Activated T-cell treated with anti-CD3 and anti-CD28 coated beads, Interleukin-2, amount 50 U/mL, for 1 hour (primary cell): ENCODE measurements around the gene KCNJ10.

ENCODE experiments used
- DNase-seq: peaks from one replicate; pipeline ENCODE4 v3.0.0-alpha.2; 2020

Gene KCNJ10

DNA sequence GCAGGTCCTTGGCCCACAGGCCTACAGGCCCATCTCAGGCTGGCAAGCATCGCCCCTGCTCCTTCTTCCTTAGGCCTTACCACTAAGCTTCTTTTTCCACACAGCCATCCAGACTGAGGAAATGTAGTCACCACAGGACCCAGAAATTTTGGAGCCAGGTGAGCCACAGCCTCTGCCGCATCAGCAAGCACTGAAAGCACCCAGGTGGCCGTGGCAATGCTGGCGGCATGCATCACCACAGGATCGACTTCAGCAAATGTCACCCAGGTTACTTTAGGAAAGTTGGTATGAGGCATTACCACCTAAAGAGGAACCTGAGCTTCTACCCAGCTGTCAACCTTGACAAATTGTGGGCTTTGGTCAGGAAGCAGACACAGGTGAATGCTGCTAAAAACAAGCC, 49.8 kb downstream of the KCNJ10 start:
- no peak for DNase-seq

DNA sequence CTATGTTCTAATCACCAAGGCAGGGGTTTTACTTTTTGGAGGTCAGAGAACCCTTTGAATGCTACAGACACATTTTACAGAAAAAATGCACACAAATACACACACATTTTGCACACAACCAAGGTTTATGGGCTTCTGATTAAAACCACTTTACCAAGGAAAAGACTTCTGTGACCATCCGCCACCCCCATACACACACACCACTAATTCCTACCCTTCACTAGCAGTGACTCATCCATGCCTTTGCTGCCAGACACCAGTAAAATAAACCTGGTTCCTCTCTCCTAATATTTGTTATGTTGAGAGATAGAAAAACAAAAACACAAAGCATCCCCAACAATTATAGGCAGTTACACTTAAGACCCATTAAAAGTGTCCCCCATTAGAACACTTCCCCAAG, 51.1 kb downstream of the KCNJ10 start:
- DNase-seq: no peak

DNA sequence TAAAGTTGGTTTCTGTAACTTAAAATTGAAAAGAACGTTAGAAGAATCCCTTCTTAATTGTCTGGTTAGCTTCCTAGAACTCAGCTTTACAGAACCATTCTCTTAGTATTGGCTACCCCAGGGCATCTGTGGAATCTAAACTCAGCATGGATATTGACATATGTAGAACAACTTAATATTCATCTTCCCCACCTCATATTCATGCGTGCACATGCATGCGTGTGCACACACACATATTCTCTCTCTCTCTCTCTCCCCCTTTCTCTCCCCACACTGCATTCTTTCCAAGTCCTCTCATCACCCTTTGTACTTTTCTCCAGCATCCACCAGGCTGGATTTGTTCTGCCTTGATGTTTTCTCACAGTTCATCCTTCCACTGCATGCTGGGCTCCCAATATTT, 51.6 kb downstream of the KCNJ10 start:
- no peak for DNase-seq

DNA sequence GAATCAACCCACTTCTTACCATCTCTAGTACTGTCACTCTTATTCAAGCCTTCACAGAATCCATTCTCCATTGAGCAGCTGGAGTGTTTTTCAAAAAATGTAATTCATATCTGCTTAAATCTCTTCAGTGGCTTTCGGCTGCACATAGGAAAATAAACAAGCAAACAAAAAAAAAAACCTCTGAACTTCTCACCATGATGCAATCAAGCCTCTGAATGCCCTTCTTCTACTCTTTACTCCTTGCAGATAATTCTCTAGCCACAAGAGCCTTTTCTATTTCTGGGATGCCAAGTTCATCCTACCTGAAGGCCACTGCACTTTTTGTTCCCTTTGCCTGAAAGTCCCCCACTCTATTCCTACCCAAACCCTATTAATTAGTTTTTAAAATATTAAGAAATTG, 52.4 kb downstream of the KCNJ10 start:
- no peak for DNase-seq

DNA sequence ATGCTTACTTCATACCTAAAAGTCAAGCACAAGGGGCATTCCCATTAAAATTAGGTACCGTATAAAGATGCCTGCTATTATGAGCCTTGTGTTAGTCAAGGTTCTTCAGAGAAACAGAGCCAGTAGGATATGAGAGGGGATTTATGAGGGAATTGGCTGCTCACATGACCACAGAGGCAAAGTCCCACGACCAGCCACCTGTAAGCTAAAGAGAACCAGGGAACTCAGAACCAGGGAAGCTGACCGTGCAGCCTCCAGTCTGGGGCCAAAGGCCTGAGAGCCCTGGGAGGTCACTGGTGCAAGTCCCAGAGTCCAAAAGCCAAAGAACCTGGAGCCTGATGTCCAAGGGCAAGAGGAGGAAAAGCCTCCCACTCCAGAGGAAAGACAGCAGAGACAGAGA, 58.2 kb downstream of the KCNJ10 start:
- no peak for DNase-seq

DNA sequence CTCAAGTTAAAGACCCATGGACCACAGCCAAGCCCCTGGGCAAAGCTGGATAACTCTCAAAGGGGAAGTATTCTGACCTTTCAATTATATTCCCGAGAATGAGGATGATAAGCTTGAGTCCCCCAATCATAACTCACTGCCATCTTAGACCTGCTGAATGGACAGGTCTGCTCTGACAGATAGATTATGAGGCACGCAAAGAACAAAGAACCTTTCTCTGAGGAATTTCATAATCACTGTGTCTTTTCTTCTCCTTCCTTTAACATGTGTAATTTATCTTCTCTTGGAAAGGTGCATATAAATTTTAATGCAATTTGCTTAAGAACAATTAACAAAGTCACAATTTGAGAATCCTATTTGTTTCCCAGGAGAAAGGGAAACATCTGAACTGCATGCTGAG, 60.2 kb downstream of the KCNJ10 start:
- DNase-seq: no peak

DNA sequence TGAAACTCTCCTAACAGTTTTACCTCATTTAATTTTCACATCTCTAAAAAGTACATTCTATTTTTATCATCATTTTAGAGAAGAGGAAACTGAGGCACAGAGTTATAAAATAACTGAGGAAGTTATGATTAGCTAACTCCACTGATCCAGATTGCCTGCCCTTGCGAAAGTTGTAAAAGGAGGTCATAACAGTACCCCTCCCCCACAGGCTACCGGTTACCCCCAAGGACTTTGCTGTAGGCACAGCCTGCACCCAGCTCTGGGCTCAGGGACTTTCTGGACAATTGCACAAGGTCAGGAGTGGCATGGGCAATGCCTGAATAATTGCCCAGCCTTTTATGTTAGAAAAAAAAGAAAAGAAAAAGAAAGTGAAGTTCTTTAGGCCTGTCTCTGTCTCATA, 60.9 kb downstream of the KCNJ10 start:
- DNase-seq: no peak

DNA sequence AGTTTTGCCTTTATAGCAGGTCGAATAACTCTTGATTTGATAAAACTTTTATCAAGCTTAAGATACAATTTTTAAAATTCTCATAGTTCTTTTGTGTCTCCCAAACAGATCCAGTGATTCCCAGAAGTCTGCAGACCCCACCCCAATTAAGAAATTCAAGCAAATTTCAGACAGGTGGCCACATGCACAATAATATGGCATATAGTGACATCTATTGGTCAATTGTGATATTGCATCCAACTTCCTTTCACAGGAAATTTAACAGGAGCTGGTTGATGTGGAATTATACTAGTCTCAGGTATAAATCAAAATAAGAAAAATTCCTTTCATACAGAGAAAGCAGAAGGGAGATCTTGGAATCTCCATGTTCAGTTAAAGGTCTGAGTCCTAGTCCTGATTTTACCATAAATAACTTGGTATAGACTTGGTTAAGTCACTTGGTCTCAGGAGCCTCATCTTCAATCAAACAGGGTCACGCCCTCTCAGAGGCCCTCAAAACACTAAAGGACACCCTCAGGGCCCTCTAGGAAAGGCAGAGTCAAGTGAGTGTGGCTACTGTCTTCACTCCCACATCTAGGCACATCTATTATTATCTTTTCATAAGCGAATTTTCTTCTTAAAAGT, 62.3 kb downstream of the KCNJ10 start:
- no peak for DNase-seq

DNA sequence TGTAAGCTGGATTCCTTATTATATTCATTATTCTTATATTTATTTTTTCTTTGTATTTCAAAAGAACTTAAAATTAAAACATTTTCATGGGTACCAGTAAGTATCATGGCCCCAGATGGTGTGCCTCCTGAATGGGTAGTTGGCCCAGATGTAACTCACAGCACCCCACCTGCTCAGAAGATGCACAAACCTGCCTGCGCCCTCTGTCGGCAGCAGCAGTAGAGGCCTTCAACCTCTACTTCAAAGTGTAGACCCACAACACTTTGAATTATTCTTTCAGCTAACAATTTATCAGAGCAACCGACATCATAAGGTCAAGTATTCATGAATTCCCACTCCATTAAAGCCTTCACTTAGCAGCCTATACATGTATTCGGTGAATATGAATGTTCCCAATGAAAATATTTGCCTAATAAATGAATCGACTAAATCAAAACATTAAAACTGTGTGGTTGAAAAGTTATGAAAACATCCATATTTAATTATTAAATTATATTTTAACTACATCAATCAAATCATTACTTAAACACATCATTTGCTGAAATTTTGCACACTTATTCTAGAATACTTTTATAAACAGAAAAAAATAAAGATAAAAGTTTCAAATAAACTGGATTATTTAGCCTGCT, 63.5 kb downstream of the KCNJ10 start:
- DNase-seq: peak; percentile 71

DNA sequence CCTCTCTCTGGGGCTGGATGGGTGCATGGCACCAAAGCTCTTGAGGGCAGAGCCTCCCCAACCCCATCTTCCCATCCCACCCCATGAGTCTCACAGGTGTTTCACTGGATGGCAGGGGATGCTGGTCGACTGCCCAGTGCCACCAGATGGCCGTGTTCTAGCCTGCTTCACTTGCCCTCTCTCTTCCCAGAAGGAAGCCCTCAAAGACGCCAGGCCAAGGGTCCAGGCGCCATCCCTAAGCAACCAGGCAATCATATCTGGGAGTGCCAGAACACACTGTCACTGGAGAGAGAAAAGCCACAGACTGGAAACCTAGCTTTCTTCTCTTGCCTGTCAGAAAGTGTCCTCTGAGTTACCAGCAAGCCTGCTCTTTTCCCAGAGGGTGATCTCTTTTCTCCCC, 64.9 kb downstream of the KCNJ10 start:
- DNase-seq: no peak

DNA sequence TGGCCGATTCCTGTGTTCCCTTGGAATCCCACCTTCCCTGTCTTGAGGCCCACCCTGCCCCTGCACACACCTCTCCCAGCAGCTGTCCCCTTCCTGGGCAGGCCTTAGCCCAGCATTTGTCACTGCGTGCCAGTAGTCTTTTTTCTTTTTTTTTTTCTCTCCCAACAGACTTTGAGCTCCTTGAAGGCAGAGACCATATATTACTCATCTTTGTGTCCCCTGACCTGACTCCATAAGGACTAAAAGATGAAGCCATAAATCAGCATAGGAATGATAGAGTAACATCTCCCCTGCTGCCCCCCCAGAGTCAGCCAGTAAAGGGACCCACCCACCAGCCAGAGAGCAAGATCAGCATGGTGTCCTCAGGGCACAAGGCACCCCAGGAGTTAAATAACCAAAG, 65.5 kb downstream of the KCNJ10 start:
- no peak for DNase-seq

DNA sequence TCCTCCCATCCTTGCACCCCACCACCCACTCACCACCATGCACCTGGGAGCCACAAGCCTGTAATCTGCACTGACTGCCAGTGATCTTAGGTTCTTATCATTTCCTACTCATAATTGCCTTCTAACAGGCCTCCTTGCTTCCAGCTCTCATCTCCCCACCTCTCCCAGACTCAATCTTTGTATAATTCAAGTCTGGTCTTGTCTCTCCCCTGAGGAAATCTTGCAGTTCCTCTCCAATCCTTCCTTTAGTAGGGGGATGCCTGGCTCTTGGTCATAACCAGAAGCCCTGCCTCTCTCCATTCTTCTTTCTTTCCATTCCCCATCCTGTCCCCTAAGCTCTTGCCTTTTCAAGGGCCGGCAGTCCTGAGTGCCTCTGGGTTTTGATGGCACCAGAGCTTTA, 66.0 kb downstream of the KCNJ10 start:
- no peak for DNase-seq

DNA sequence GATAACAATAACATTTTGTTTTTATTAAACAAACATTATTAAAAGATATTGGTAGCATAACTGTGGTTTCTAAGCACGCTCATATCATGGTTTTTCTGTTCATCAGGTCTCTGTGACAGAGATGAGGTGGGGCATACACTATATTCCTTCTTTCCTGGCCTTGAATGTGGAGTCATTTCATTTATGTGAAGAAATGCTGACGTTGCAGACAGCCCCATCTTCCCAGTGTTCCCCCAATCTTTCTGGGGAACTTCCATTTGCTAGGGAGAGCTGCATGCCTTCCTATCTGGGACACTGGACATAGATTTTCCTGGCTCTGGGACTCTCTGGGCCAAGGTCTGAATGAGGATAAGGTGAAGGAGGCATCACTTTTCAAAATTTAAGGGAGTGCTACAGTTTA, 68.5 kb downstream of the KCNJ10 start:
- no peak for DNase-seq

DNA sequence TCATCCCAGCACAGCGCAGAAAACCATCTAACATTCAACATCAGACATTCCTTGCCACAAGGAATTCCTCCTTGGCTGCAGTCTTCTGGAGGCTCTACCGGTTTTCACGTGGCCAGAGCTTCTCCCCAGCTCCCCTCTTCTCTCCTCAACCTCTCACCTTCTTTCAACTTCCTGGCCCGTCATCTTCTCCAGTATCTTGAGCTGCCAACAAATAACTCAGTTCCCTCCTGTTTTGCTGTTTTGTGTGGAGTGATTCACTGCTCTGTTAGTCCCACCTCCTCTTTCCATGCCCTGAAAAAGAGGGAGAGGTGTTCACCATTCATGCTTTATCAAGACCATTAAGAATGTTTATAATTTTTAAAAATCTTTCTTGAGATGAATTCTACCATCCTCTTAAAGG, 70.8 kb downstream of the KCNJ10 start:
- DNase-seq: no peak

DNA sequence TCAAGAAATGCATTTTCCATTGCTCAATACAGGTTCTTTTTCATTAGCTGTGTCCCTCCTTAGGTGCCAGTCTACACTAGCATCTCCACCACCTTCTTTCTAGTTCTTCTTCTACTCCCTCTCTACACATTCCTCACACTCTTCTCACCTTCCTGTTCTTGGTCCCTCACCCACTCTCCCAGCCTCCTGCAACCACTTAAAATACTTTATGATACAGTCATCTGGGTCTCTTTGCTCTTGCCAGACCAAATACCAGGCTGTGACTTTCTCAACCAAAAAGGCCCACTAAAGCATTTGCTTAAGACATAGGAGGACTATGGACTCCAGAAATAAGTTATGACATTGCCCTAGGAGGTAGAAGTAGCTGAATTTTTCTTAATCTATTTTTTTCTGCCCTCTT, 73.3 kb downstream of the KCNJ10 start:
- no peak for DNase-seq

DNA sequence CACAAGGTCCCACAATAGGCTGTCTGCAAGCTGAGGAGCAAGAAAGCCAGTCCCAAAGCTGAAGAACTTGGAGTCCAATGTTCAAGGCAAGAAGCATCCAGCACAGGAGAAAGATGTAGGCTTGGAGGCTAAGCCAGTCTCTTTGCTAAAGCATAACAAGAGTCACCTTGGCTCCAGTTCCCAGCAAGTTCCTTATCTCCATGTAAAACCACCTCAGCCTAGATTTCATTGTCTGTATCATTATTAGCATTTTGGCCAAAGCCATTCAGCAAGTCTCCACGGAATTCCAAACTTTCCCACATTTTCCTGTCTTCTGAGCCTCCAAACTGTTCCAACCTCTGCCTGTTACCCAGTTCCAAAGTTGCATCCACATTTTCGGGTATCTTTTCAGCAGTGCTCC, 75.1 kb downstream of the KCNJ10 start:
- DNase-seq: no peak

DNA sequence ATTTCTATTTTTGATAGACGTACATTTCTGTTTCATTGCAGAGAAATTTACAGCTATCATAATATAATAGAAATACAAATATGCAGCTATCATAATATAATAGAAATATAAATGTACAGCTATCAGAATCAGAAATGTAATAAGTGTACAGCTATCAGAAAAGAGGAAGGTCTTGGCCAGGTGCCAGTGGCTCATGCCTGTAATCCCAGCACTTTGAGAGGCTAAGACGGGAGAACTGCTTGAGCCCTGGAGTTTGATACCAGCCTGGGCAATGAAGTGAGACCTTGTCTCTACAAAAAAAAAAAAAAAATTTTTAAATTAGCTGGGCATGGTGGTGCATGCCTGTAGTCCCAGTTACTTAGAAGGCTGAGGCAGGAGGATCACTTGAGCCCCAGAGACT, 76.0 kb downstream of the KCNJ10 start:
- no peak for DNase-seq

DNA sequence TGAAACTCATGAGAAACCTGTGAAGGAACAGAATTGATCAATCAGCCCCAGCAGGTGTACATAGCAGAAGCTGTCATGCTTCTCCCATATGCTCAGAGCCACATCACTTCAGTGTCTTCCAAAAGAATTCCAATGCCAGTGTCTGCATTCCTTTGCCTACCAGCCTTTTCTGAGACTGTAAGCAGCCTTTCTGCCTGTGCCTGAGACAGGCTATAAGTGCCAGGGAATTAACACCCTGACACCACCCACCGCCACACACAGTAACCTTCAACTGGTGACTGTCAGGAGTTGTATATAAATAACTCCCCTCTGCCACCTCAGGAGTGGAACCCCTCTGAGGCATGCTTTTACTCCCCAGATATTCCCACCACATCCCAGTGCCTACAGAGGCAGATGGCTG, 77.8 kb downstream of the KCNJ10 start:
- no peak for DNase-seq

DNA sequence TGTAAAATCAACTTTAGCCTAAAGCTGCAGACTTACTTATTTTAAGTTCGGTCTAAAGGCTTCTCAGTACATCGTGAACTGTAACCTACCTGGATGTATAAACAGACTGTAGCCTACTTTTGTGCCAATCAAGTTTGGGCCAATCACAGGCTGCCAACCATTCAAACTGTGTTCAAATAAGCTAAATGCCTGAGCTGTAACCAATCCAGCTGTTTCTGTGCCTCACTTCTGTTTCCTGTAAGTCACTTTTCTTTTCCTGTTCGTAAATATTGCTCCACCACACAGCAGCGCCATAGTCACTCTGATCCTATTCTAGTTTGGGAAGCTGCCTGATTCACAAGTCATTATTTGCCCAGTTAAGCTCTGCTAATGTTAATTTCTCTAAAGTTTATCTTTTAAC, 78.4 kb downstream of the KCNJ10 start:
- no peak for DNase-seq

DNA sequence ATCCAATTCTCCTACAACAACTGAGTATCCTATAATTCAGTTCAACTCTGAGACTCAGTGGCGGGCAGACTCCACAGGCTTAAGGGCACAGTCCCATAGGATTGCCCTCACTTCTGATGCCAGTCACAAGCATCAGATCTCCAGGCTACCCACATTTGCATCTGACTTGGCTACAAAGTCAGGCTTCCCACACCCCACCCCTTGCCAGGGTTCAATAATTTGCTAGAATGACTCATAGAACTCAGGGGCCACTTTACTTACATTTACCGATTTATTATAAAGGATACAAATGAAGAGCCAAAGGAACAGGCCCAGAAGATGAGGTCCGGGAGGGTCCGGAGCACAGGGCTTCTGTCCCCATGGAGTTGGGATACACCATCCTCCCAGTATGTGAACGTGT, 80.0 kb downstream of the KCNJ10 start:
- DNase-seq: no peak

DNA sequence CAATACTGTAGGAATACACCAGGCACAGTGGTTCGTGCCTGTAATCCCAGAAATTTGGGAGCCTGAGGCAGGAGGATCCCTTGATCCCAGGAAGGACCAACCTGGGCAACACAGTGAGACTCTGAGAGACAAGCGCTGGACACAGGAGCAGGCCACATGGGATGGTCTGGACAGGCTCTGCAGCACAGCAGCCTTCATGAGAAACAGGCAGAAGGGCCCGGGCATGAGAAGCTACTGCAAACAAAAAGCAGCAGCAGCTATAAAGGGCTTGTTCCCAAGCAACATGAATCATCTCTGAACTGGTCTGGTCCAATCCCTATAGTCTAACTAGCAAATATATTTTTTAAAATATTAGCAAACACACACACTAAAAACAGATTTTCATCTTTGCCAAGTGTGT, 80.4 kb downstream of the KCNJ10 start:
- DNase-seq: no peak

DNA sequence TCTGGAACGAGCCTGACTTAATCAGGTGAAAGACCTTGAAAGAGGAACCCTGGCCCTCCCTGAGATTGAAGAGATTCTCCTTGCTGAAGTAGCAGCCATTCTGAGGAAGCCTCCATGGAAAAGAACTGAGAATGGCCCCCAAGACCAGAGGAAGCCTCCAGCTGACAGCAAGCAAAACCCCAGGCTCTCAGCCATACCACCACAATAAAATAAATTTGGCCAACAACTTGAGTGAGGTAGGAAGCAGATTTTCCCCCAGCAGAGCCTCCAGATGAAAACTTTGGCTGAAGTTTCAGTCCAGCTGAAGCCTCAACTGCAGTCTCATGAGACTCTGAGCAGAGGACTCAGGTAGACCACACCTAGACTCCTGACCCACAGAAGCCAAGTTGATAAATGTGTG, 82.0 kb downstream of the KCNJ10 start:
- DNase-seq: no peak

DNA sequence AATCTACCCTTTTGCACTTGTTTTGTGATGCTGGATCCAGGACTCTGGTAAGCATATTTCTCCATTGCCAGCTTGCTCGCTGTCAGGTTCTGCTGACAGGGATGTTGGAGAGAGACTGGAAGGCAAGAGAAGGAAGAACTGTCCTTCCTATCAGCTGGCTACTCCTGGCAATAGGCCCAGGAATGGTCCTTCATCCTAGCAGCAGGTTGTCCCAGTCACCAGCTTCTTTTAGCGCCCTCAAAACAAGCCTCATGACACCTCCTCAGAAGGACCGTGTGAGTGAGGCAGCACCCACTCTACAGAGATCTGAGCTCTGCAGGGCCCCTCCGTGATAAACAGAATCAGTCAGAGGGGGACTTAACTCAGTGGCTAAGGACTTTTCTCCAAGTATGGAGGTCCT, 82.8 kb downstream of the KCNJ10 start:
- no peak for DNase-seq

DNA sequence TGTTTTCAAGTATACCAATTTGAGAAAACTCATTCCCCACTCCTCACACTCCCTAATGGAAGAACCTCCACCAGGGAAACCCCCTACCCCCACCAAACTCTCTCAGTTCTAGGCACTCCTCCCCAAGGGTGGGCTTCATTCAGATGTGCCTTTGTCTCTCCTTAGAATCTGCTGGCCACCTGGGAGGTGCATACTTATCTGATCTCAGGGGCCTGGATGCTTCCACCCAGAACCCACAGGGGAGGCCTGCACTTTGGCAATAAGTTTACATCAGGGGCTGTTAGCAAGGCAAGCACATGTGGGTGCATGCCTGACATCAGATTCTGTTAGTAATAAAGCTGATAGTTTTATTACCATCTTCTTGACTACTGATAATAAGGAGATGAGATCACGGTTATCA, 83.4 kb downstream of the KCNJ10 start:
- DNase-seq: no peak

DNA sequence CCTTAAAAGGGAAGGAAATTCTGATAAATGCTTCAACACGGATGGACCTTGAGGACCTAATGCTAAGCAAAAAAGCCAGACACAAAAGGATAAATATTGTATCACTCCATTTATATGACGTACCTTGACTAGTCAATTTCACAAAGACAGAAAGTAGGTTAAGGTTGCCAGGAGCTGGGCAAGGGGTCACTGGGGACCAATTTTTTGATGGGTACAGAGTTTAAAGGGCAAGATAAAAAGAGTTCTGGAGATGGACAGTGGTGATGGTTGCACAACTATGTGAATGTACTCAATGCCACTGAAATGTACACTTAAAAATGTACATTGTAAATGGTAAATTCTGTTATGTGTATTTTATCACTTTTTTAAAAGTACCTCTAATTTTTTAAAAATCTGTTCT, 83.9 kb downstream of the KCNJ10 start:
- no peak for DNase-seq

DNA sequence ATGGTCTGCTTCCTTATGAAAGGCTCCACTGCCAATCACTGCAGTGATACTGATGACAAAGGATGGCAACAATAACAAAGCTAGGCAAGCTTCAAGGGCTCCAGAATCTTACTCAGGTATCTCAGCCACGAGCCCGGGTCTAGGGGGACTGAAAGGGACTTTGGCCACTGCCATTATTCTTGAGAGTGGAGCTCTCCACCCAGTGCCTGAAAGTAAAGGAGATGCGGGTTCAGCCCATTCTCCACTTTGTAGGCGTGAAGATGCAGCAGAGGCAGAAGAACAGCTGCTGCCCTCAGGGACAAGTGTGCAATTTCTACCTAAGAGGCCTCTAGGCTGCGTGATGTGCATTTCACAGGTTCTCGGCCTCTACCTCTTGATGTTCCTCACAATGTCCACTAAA, 84.5 kb downstream of the KCNJ10 start:
- no peak for DNase-seq
